GM18502 (cell line): ENCODE data around the gene PXMP2.
"Not testable (repeated sequence)": the region's sequence is repeated elsewhere in the genome, so short reads cannot be mapped to it uniquely, and the experiment has no call there.

Experiments used
- ATAC-seq: cut with Tn5 transposase; IDR thresholded peaks from one replicate; pipeline ENCODE4 v1.9.1; 2021; ENCODE audit warnings: mild to moderate bottlenecking; ENCODE audit not compliant: unreplicated experiment, poor library complexity

The PXMP2 gene

GRCh38 chr12:132690112-132690511 lies 2.7 kb downstream of the PXMP2 start:
- ATAC-seq, result no peak

- not testable (repeated sequence) for ATAC-seq
These were observed 4.6 kb downstream of the PXMP2 start for GRCh38 chr12:132692030-132692429.

GRCh38 chr12:132694888-132695287 lies 7.5 kb downstream of the PXMP2 start:
- not testable (repeated sequence) for ATAC-seq

DNA sequence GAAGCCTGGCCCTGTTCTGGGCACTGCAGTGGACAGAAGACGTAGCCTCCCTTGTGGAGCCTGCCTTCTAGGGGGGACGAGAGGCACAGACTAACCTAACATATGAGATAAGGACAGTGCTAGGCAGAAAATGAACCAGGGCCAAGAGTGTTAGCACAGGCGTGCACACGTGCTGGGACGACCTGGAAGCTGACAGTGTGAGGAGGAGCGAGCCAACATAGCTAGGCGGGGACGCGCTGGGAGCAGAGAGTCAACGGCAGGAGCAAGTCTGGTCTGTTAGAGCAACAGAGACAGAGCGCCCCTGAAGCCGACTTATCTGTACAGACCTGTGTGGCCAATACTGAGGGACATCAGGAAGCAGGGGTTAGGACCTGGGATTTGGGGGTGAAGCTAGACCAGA lies 8.0 kb downstream of the PXMP2 start:
- no peak for ATAC-seq

GRCh38 chr12:132698341-132698740 lies 11.0 kb downstream of the PXMP2 start:
- no peak for ATAC-seq

DNA sequence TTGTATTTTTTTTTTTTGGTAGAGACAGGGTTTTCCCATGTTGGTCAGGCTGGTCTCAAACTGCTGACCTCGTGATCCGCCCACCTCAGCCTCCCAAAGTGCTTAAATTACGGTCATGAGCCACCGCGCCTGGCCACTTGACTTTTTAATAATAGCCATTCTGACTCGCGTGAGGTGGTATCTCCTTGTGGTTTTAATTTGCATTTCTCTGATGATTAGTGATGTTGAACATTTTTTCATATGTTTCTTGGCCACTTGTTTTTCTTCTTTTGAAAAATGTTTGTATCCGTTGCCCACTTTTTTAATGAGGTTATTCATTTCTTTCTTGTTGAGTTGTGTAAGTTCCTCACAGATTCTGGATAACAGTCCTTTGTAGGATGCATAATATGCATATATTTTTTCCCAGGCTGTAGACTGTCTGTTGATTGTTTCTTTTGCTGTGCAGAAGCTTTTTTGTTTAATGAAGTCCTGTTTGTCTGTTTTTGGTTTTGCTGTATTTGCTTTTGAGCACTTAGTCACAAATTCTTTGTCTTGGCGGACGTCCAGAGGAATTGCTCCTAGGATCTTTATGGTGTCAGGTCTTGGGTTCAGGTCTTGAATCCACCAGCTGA lies 12.9 kb downstream of the PXMP2 start:
- ATAC-seq, result peak; percentile 55

GRCh38 chr12:132702640-132703039 lies 15.3 kb downstream of the PXMP2 start:
- ATAC-seq, result no peak

DNA sequence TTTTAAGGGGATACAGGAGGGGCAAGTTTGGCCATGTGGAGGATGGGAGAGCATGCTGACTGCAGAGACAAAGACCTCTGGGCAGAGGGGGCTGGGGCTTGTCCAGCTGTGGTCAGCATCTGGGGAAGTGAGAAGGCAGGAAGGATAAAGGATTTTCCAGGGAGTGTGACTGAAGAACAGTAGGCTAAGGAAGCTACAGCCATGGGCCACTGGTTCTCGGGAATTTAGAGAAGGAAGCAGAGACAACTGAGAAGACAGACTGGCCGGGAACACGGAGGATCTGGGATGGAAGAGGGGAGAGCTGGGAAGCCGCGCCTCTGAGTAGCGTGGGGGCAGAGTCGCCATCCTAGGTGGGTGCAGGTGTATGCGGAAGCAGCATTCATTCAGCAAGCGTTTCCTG lies 16.3 kb downstream of the PXMP2 start:
- ATAC-seq, result no peak

GRCh38 chr12:132707241-132707640 lies 19.9 kb downstream of the PXMP2 start:
- ATAC-seq, result no peak

DNA sequence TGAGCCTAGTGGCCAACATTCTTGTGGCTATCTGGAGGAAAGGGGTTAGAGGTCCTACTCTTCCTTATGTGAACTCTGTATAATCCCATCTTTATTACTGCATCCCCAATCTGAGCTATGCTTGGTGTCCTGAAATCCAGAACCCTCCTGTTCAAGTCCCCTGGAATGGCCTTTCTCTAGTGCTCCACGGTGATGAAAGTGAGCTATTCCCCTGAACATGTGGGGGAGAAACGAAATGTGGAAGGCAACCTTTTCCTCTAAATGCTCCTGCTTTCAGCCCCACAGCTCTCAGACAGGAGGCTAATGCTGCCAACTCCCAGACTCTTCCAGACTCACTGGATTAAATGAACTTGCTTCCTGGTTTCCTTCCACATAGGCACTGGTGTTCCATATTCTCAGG lies 20.8 kb downstream of the PXMP2 start:
- no peak for ATAC-seq

DNA sequence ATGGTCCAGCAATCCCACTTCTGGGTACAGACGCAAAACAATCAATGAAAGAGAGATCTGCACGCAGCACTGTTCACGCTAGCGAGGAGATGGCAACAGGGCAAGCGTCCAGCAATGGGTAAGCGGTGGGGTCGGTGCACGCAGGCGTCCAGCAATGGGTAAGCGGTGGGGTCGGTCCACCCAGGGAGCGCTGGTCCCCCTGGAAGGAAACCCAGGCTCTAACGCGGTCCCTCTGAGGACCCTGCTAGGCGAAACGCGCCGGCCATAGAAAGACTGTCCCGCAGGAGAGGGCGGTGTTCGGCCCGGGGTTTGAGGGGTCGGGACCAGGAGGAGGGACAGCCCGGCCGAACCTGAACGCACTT lies 22.6 kb downstream of the PXMP2 start:
- ATAC-seq, result peak; percentile 37

- peak; percentile 93 for ATAC-seq
These were observed 23.2 kb downstream of the PXMP2 start, which contains the start of gene PGAM5 for GRCh38 chr12:132710405-132711079. PGAM5 (plus strand) TSS chr12:132710842; CDS start chr12:132710877, 35 bp downstream.

DNA sequence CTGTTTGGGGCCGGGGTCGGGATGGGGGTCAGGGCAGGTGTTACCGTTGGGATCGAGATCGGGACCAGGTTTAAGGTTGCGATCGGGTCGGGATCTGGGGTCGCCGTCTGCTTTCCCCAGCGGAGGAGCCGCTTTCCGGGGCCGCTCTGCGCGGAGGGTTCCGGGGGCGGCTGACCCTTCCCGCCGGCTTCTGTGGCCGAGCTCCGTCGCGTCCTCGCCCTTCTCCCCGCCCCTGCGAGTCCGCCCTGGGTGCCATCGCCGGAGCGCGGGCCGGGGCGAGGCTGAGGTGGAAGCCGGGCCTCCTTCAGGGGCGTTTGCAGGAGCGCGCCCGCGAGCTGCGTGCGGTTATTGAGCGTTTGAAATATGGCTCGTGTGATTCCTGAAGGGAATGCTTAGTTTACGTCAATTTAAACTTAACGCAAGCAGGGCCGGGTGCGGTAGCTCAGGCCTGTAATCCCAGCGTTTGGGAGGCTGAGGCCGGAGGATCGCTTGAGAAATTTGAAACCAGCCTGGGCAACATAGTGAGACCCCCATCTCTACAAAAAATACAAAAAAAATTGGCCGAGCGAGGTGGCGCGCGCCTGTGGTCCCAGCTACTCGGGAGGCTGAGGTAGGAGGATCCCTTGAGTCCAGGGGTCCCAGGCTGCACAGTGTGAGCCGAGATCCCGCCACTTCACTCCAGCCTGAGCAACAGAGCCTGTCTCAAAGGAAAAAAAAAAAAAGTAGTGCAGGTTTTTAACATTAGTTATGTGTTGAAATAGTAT lies 23.9 kb downstream of the PXMP2 start:
- peak; percentile 21 for ATAC-seq

- ATAC-seq, result no peak
These were observed 25.7 kb downstream of the PXMP2 start for GRCh38 chr12:132713123-132713522.

- no peak for ATAC-seq
These were observed 28.5 kb downstream of the PXMP2 start for GRCh38 chr12:132715874-132716273.

DNA sequence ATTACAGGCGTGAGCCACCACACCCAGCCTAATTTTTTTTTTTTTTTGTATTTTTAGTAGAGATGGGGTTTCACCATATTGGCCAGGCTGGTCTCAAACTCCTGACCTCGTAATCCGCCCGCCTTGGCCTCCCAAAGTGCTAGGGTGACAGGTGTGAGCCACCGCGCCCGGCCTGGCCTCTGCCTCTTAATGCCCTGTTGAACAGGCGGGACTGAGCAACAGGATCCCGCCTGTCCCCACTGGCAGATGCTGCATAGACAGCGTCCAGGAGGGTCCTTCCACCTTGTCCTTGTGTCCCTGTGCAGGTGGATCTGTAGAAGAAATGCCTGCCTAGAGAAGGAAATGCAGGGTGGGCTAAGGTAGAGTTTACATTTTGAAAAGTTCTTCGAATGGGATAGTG lies 29.0 kb downstream of the PXMP2 start:
- ATAC-seq, result no peak

GRCh38 chr12:132717011-132717410 lies 29.6 kb downstream of the PXMP2 start:
- no peak for ATAC-seq

DNA sequence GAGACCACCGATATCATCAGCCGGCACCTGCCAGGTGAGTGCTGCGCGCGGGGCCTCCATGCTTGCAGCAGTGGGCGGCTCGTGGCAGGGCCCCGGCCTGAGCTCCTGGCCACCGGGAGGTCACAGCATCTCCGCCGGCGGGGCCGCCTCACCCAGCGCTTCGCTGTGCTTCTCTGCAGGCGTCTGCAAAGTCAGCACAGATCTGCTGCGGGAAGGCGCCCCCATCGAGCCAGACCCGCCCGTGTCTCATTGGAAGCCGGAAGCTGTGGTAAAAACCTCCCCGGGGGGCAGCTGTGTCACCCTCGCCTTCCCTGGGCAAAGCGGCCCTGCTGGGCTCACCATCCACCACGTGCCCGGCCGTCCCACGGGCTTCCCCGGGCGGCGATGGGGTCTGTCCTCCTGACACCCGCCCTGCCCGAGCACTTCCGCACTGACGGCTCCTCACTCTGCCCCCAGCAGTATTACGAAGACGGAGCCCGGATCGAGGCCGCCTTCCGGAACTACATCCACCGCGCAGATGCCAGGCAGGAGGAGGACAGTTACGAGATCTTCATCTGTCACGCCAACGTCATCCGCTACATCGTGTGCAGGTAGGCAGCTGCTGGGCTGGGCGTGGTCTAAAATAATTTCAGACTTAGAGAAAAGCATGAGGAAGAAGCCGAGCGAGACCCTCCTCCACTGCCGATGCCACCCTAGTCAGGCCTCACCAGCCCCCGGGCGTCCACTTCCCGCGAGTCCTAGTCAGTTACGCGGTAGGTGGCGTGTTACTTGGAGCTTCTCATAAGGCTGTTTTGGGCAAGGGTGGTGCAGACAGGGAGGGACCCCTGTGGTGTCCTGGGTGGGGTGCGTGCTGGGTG lies 30.4 kb downstream of the PXMP2 start:
- ATAC-seq, result no peak

GRCh38 chr12:132718644-132719043 lies 31.3 kb downstream of the PXMP2 start:
- ATAC-seq, result no peak

DNA sequence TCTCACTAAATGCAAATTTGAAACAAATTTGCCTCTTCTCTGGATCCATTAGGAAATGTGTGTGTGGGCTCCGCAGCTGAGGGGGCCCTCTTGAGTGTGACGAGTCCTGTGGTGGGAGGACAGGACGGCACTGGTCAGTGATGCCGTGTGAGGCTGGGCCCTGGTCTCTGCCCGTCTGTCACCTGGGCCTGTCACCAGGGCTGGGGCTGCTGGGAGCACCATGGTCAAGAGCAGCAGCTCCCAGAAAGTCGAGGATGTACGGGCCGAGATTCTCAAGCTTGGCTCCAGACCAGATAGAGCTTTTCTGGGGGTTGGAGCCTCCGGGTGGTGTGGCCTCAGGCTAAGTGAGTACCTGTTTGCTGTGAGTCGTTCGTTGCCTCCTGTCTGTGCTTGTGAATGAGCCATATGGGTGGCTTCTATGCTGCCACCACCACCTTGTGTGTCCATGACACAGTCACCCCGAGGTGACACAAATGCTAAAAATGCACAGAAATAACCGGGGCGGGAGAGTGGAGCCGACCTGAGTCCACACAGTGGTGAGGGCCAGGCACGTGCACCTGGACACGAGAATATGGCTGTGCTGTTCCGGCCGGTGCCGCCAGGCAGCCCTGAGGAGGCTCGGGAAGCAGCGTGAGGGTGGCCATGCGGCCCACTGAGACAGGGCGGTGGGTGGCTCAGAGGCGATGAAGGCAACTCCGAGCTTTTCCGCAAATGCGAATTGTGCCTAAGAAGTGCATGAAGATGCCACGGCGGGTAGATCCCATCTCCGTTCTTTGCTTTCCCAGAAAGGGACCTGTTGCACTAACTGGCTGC lies 32.0 kb downstream of the PXMP2 start:
- ATAC-seq, result no peak
